OCI-LY3 (cell line): ENCODE measurements around the gene FBXL13.
A peak's percentile ranks its signal among the peaks of the same experiment; 100 is the strongest.

Experiments used
- H2AFZ ChIP-seq: fragments of 200-600, 300-600 bp; shearing (Covaris generic); 2 replicates; pipeline ENCODE4 v1.6.0; 2014; ENCODE audit warnings: antibody characterized with exemption, low read depth, low read length
- H3K27ac ChIP-seq: fragments of 200-600, 300-600 bp; sonication (generic); 2 replicates; pipeline ENCODE4 v1.5.1; 2014; ENCODE audit warnings: mild to moderate bottlenecking, low read length, moderate library complexity, mixed read lengths
- H3K27me3 ChIP-seq: fragments of 200-600, 300-600 bp; sonication (generic); 2 replicates; pipeline ENCODE4 v1.6.1; 2014; ENCODE audit warnings: low read depth, low read length, mixed read lengths
- H3K36me3 ChIP-seq: fragments of 200-600, 300-600 bp; sonication (generic); replicated peaks from 2 replicates; pipeline ENCODE3; 2014; ENCODE audit warnings: low read depth, low read length, mixed read lengths
- H3K4me1 ChIP-seq: fragments of 300-600, 200-600 bp; sonication (generic); 2 replicates; pipeline ENCODE4 v1.6.1; 2014; ENCODE audit warnings: low read length, mixed read lengths
- H3K4me2 ChIP-seq: fragments of 200-600, 300-600 bp; sonication (generic); 2 replicates; pipeline ENCODE4 v1.6.1; 2014; ENCODE audit warnings: low read length, mixed read lengths
- H3K4me3 ChIP-seq: fragments of 300-600, 200-600 bp; sonication (generic); 2 replicates; pipeline ENCODE4 v1.5.1; 2014; ENCODE audit warnings: antibody characterized with exemption, mild to moderate bottlenecking, low read length, moderate library complexity
- H3K79me2 ChIP-seq: fragments of 300-600, 200-600 bp; shearing (Covaris generic); 2 replicates; pipeline ENCODE4 v1.6.1; 2014; ENCODE audit warnings: mild to moderate bottlenecking, low read length, mixed read lengths
- H3K9ac ChIP-seq: fragments of 300-600, 200-600 bp; shearing (Covaris generic); 2 replicates; pipeline ENCODE4 v1.6.0; 2014; ENCODE audit warnings: mild to moderate bottlenecking, low read length, moderate library complexity
- H3K9me3 ChIP-seq: fragments of 200-600, 300-600 bp; shearing (Covaris generic); 2 replicates; pipeline ENCODE4 v1.6.1; 2014; ENCODE audit warnings: low read length, mixed read lengths; ENCODE audit not compliant: insufficient read depth
- H4K20me1 ChIP-seq: fragments of 200-600, 300-600 bp; sonication (generic); 2 replicates; pipeline ENCODE4 v1.6.1; 2016; ENCODE audit warnings: low read length, mixed read lengths; ENCODE audit not compliant: insufficient read depth
- EZH2phosphoT487 ChIP-seq: fragments of 200-600 bp; shearing (Covaris generic); IDR thresholded peaks from 2 replicates; pipeline ENCODE4 v1.6.1; 2018; ENCODE audit warnings: antibody characterized with exemption, mixed run types, low read depth
- TF ChIP-seq, protein P1 (sequence below): fragments of 200-600, 300-600 bp; sonication (generic); IDR thresholded peaks from 2 replicates; pipeline ENCODE4 v1.5.1; 2014; ENCODE audit warnings: antibody characterized with exemption, low read length, low read depth

The FBXL13 gene

DNA sequence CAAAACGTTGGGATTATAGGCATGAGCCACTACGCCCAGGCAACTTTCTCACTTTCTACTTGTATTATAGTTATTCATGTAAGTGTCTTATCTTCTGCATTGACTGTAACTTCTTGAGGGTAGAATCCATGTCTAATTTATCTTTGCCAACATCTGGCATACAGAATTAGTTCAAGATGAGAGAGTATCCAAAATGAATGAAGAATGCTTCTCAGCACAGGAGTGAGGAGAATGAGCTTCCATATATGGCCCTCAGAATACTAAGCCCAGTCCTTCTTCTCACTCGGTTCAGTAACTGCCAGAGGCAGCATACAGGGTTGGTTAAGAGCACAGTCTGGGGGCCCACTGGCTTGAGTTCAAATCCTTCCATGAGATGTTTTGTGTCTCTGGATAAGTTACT, 236.8 kb downstream of the FBXL13 start:
- no peak overlapping the region for H2AFZ ChIP-seq
- H3K27ac ChIP-seq: no peak overlapping the region
- no peaks in the 10 kb centered on the region for H3K36me3 ChIP-seq
- H3K4me2 ChIP-seq: no peak overlapping the region
- no peaks in the 10 kb centered on the region for H3K79me2 ChIP-seq
- no peaks in the 10 kb centered on the region; the same call in 1 of the 2 replicates for H4K20me1 ChIP-seq
- no peaks in the 10 kb centered on the region for H3K9me3 ChIP-seq
- no peak overlapping the region for H3K4me3 ChIP-seq
- no peak overlapping the region for H3K9ac ChIP-seq
- H3K4me1 ChIP-seq: peaks cover 31% of the 10 kb centered on the region
- H3K27me3 ChIP-seq: peaks cover 26% of the 10 kb centered on the region
- TF ChIP-seq EZH2phosphoT487: no peak
- TF ChIP-seq, protein P1, sequence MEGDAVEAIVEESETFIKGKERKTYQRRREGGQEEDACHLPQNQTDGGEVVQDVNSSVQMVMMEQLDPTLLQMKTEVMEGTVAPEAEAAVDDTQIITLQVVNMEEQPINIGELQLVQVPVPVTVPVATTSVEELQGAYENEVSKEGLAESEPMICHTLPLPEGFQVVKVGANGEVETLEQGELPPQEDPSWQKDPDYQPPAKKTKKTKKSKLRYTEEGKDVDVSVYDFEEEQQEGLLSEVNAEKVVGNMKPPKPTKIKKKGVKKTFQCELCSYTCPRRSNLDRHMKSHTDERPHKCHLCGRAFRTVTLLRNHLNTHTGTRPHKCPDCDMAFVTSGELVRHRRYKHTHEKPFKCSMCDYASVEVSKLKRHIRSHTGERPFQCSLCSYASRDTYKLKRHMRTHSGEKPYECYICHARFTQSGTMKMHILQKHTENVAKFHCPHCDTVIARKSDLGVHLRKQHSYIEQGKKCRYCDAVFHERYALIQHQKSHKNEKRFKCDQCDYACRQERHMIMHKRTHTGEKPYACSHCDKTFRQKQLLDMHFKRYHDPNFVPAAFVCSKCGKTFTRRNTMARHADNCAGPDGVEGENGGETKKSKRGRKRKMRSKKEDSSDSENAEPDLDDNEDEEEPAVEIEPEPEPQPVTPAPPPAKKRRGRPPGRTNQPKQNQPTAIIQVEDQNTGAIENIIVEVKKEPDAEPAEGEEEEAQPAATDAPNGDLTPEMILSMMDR: no peak

DNA sequence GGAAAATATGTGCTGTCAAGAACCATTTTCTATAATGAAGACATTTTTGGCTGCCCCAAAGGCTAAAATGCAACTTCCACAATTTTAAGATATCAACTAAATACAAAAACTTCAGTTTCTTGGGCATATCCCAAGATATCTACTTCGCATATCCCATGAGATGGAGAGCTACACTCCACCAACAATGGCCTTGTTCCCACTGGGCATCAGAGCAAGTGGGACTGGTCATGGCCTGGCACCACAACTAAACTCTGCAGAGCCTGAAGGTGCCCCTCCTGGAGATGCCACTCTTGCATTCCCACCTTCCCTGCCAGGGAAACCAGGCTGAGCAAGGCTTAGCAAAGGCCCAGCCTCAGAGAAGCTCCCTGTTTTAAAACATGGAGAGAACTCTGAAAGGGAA, 237.6 kb downstream of the FBXL13 start:
- Histone ChIP-seq H3K4me1 (peaks cover 31% of the 10 kb centered on the region), H3K36me3 (no peaks in the 10 kb centered on the region), H2AFZ (no peak overlapping the region), H3K79me2 (no peaks in the 10 kb centered on the region), H3K9me3 (no peaks in the 10 kb centered on the region), H3K27me3 (peaks cover 24% of the 10 kb centered on the region), H3K4me3 (no peak overlapping the region), H3K9ac (no peak overlapping the region), H3K4me2 (no peak overlapping the region), H3K27ac (no peak overlapping the region), H4K20me1 (no peaks in the 10 kb centered on the region; the same call in 1 of the 2 replicates)
- TF ChIP-seq, protein P1: no peak
- no peak for TF ChIP-seq EZH2phosphoT487

DNA sequence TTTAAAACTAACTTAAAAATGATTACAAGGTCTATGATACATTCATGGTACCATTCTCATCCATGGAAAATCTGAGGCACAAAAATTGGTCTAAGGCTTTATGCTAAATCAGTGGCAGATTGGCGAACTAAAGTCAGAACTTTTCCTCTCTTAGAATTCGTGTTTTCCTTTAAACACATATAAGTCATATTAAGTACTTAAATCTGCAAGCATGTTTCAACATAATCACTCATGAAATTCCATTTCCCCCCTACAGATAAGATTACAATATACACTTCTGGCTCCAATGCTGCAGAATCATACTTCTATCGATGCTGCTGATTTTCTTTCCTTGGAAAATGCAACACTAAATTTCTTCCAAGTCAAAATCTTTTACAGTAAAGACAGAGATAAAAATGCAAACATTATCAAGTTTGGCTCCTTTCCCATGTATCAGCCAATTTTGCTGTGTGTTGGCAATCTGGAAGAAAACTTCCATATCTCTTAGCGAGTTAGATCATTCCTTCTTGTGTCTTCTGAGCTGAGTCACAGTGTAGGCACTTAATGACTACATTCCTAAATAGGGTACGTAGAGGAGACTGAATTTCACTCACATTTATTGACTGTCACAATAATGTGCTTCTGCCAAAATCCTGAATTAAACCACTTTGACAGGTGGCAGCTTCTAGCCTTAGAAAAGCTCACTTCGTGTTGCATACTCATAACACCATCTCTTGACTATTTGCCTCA, 238.2 kb downstream of the FBXL13 start:
- TF ChIP-seq EZH2phosphoT487: no peak
- TF ChIP-seq, protein P1: no peak
- Histone ChIP-seq H3K27ac (no peak overlapping the region), H3K4me2 (no peak overlapping the region)

DNA sequence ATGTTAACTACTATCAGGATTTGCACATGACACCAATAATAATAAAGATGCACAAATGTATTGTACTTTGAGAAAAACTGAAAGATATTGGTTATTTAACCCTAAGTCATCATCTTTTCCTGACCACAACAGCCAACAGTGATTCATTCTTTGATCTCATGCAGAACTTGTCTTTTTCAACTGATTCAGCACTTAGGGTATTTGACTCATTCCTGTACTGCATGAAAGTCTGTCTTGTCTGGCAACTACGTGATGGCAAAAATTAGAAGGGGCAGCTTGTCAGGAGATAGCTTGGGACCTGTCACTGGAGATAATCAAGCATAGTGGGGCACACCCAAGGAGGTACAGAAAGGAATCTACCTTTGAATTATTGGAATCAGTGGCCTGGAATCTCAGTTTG, 239.6 kb downstream of the FBXL13 start:
- H3K9ac ChIP-seq: no peak overlapping the region
- peak overlapping the region; percentile 16 for H3K4me3 ChIP-seq
- no peak overlapping the region for H3K27ac ChIP-seq
- H3K36me3 ChIP-seq: no peaks in the 10 kb centered on the region
- H3K27me3 ChIP-seq: peaks cover 22% of the 10 kb centered on the region
- H3K4me2 ChIP-seq: peak overlapping the region; percentile 61
- H3K9me3 ChIP-seq: no peaks in the 10 kb centered on the region
- H4K20me1 ChIP-seq: no peaks in the 10 kb centered on the region; the same call in 1 of the 2 replicates
- no peaks in the 10 kb centered on the region for H3K79me2 ChIP-seq
- H2AFZ ChIP-seq: no peak overlapping the region
- peaks cover 14% of the 10 kb centered on the region for H3K4me1 ChIP-seq
- TF ChIP-seq EZH2phosphoT487: 0 out of 2 replicates have a peak, but pooled peaks have one; percentile 56
- TF ChIP-seq, protein P1: no peak

More for the DNA sequence above, 238.2 kb downstream of the FBXL13 start:
- Histone ChIP-seq H3K36me3 (no peaks in the 10 kb centered on the region), H3K27me3 (peaks cover 22% of the 10 kb centered on the region), H3K79me2 (no peaks in the 10 kb centered on the region), H3K9me3 (no peaks in the 10 kb centered on the region), H4K20me1 (no peaks in the 10 kb centered on the region; the same call in 1 of the 2 replicates), H3K4me3 (no peak overlapping the region), H2AFZ (no peak overlapping the region), H3K9ac (no peak overlapping the region), H3K4me1 (peaks cover 28% of the 10 kb centered on the region)
